HG03060 (cell line): ENCODE data around the gene FOXJ3.

Experiments
- ATAC-seq: cut with Tn5 transposase; IDR thresholded peaks from one replicate; pipeline ENCODE4 v1.9.1; 2021; ENCODE audit warnings: low read depth, moderate number of reproducible peaks; ENCODE audit not compliant: unreplicated experiment

FOXJ3 gene

DNA sequence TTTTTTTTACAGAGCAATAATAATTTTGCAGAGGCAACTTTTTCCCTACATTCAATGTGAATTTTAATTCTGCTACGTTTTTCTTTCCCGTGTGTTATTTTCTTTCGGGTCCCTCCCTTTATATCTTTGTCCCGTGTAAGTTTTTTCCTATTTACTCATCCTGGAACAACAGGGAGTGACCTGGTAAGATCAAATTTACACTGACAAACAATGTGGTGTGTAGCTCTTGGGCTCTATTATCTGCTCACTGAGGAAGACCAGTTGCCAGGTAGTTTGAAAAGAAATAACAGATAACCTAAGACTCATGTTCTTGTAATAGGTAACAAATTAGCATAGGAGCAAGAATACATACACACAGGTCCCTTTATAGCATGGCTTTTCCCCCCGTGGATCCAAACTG is 136.8 kb downstream of the FOXJ3 start:
- ATAC-seq, result no peak

DNA sequence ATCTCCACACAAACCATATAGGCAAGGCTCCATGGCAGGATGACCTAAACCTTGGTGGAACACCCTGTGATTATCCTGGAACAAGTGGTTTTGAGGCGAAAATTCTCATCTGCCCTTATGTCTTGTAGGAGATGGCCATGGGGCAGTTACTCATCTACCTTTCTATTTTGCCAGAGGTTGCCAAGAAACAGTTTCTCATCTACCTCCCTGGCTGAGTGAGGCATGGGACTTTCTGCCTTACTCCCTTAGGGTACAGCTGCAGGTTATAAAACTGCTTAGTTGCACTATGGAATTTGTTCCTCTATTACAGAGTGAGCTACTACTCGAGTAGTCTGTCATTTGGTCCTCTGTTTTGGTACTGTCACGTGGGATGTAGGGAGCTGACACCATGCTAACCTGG is 139.2 kb downstream of the FOXJ3 start:
- ATAC-seq, result no peak

DNA sequence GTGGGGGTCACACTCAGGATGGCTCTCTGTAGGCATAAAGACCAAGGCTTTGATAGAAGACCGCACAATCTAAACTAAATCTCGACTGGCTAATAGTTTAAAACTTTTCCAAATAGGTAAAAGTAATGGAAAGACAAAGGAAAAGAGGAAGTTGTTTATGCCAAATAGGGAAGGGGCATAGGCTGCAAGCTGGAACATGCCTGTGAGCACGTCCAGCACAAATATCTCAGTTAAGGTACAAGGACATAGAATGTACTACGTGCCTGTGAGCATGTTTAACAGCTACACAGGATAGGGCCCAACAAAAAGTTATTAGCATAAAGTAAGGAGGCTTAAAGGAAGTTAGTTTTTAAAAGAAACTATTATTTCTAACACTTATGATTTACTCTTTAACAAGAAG is 142.9 kb downstream of the FOXJ3 start:
- ATAC-seq, result no peak

DNA sequence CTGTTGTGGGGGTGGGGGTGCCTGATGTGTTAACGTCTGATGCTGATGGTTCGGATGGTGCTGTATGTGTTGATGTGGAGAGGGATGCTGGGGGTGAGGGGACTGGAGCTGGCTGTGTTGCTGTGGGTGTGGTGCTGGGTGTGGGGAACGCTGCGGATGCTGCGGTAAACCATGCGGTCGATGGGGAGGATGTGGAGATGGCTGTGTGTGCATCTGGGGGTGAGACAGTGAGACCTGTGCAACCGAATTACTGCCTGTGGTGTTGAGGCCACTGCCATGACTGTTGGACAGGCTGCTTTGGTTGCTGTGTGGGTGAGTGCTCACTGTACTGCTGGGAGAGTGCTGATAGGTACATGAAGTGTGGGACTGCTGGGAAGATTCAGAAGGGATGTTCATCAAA is 143.7 kb downstream of the FOXJ3 start:
- ATAC-seq, result no peak

DNA sequence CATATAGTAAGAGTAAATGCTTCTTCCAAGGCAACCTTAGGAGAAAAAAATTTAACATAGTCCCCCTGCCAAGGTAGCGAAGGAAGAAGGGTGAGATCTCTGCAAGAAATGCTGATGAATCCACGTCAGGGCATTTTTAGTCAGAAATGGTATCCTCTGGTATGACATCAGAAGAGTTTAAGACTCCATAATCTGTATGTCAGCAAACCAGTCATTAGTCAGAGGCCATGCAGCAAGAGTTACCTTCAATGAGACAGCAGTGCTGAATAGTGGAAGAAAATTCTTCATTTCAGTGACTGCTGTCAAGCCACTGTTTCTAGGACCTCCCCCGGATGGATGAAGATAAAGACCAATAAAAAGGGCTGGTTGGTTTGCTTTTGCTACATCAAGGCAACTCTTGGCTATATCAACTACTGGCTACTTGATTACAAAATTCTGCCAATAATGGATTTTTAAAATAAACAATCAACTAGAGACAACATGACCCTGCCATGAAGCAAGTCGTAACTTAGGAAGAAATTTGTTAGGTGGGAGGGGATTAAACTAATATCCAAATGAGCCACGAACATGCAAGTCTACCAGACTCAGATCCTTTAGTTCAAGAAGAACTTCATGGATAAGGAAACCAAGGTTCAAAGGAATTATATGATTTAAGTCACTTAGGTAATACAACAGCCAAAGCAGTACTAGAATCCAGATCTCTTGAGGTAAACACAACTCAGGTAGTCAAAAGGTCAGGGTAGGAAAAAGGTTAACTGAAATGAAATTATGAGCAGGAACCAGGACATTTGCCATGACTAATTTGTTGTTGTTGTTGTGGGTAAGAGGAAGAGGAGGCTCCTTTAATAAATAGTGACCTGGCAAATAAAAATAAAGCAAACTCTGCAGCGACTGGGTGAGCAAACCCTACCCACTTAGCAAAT is 144.8 kb downstream of the FOXJ3 start:
- ATAC-seq, result no peak

DNA sequence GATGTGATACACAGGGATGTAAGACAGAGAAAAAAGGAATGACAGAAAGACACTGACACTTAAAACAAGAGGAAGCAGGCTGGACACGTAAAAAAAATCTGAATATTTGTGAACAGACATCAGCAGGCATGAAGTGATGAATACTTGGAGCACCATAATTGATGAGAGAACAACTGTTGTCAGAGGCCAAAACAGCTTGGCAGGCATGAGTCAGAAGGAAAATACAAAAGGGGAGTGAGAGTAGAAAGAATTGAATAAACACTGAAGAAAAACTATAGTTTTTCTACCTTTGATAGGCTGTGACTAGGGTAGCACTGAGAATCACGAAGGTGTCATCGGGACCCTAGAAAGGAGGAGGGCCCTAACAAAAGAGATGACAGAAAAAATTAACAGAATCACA is 148.9 kb downstream of the FOXJ3 start:
- no peak for ATAC-seq

DNA sequence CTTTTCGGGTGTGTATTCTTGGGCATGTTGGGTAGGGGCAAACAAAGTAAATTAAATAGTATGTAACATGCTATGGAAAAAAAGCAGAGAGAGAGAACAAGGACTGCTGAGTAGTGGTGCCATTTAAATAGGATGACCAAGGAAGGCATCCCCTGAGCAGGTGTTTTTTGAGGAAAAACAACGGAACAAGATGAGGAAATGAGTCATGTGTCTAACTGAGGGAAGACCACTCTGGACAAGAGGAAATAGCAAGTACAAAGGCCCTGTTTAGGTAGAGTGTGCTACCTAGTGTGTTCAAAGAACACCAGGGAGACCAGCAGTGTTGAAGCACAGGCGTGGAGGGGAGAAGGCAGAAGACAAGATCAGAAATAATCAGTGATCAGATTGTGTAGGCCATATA is 150.4 kb downstream of the FOXJ3 start:
- no peak for ATAC-seq

DNA sequence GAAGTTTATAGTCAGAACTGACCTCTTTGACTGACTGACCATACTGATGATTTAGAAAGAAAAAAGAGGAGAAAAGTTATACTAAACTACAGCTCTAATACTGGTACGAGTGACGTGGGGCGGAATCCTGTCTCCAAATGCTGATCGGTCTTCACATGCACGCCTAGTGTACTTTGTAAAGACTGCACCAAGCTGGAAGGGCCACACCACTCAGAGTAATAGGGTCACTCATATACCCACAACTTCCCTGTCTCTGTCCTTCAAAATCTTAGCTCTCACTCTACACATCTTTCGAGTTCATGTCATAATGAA is 151.1 kb downstream of the FOXJ3 start:
- no peak for ATAC-seq

DNA sequence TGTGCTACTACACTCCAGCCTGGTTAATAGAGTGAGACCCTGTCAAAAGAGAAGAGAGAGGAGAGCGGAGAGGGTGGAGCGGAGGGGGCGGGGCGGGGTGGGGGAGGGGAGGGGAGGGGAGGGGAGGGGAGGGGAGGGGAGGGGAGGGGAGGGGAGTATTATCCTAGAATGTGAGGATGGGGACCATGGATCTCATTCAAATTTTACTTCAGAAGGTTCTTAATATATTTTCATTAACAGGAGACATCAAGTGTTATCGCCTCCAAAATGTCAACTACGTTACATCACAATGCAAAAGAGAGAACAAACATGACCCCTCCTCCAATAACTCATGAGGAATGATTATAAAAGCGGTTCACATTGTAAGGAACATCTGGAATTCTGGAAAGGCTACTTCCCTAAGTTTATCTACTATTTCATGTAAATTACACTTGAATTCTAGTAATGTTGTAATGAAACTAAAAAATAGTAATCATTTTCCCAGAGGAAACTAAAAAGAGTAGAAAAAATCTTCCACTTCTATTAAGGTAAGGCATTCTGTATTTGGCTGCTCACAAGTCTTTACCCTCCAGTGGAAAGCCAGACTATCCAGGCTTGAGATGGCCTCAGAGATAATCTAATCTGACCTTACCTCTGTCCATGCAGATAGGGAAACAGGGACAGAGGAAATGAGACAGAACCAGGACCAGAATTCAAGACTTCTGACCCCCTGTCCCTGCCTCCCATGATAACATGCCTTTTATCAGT is 151.7 kb downstream of the FOXJ3 start:
- ATAC-seq, result no peak

DNA sequence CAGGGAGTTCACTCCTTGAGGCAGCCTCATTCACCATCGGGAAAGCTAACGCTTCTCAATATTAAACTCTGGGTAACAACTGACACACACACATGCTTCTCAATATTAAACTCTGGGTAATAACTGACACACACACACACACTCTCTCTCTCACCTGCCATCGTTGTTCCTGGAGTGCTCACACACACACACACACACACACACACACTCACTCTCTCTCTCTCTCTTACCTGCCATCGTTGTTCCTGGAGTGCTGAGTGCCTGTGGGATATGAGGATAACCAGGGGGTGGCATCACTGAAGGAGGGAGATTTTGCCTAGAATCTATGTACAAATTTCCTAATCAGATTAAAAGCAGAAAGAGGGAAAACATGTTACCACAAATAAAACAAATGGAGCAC is 153.3 kb downstream of the FOXJ3 start:
- ATAC-seq, result no peak

DNA sequence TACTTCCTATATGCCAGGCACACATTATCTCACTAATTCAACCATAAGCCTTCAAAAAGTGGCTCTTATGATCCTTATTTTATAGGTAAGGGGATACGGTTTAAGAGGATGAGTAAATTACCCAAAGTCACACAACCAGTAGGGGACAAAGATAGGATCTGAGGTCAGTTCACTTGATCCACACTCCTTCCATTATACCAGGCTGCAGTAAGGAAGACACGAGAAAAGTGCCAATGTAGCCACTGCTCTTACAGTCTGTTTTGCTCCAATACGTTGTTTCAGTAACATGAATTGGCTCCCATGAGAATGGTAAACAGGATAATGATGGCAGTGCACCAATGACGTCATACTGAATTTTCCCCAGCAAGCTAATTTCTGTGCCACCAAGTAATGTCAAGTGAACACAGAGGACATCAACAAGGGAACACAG is 155.1 kb downstream of the FOXJ3 start:
- no peak for ATAC-seq

DNA sequence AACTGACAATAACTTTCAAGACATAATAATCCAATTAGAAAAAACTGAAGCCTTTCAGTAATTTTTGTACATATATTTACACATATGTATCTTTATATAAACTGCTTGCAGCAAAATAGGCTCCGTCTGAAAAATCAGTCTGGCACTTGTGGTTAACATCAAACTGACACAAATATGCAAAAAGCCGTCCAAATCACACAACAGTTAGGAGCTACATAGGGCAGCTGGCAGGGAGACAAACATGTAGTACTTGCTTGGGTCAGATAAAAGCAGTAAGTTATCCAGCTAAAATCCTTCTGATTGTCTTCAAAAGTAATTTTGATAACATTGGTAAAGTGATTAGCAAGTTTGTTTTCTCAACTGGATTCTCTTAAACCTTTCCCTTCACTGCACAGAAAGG is 155.8 kb downstream of the FOXJ3 start:
- ATAC-seq, result no peak

DNA sequence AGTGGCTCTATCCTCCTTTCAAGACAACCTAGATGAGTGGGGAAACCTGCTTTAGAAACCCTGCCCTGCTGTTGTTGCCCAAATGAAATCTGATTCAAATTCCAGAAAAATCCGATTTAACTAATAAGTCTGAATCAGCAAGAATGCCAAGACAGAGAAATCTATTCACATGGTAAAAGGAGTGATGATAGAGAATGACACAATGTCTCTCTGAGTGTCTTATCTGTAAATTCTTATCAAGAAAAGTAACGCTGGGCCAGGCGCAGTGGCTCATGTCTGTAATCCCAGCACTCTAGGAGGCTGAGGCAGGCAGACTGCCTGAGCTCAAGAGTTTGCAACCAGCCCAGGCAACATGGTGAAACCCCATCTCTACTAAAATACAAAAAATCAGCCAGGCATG is 156.8 kb downstream of the FOXJ3 start:
- no peak for ATAC-seq

DNA sequence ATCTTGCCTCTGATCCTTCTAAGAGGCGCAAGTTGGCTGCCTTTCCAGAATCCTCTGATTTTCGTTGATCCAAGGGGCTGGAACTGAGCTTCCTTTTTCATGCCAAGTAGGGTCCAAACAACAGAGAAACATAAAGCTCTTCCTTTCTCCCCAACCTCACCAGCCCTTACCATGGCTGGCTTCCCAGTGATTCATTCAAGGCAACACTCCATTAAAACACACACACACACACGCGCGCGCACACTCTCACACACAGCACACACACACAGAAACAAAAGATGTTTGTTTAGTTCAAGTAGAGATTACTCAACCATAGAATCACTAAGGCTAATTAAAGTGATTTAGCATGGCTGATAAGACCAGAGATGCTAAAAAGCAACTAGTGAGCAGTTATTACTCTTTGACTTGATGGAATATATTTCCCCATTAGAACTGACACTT is 157.5 kb downstream of the FOXJ3 start:
- ATAC-seq, result no peak

DNA sequence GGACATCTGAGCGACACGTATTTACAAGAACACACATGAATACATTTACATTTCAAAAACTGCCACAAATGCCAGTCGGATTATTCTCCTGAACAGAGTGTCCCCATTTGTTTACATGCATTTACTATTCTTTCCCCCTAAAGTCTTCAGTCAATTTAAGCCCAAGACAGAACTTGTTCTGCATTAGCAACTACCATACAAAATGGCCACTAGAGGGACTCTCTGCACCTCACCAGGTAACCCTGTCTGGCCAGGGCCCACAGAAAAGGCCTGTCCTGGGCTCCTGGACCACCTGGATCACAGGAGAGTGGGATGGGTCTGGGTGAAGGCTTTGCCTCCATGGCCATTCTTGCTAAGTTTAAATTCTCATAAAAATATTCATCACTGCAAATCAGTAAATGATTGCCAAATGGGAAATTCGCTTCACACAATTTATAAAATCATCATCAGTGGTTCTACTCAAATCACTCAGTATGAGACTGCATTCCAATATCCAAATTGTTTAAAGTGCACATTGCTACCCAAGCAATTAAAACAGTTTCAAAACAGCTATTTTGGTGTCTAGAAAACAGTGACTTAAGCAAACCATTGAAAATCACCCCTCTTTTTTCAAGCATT is 158.0 kb downstream of the FOXJ3 start:
- no peak for ATAC-seq

DNA sequence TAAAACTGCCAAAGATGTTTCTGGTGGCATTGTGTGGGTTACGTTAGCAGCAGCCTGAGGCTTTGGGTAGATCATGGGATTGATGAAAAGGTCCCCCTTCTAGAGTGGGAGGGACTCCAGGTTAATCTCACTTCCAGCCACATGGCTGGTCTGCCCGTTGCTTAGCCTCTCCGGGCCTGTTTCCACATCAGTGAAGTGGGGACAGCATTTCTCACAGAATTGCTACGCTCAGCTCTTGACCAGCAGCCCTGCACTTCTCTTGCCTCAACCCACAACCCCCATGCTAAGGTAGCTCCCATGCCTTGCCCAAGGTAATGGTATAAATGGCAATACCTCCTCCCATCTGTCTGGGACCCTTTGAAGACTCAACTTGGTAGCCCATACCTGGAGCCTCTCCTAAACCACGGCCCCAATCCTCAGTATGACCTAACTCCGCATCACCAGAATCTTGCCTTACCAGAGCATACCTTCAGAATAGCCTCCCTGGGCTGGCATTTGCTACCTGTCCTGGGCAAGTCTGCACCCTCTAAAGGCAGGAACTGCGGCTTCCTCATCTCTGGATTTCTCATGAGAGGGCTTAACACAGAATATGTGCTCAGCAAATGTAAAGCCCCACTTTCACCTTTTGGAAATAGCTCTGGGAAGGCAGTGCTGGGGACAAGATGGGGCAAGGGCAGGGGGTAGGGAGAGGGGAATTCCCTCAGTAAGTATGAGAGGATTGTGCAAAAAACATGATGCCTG is 159.6 kb downstream of the FOXJ3 start:
- ATAC-seq, result no peak

DNA sequence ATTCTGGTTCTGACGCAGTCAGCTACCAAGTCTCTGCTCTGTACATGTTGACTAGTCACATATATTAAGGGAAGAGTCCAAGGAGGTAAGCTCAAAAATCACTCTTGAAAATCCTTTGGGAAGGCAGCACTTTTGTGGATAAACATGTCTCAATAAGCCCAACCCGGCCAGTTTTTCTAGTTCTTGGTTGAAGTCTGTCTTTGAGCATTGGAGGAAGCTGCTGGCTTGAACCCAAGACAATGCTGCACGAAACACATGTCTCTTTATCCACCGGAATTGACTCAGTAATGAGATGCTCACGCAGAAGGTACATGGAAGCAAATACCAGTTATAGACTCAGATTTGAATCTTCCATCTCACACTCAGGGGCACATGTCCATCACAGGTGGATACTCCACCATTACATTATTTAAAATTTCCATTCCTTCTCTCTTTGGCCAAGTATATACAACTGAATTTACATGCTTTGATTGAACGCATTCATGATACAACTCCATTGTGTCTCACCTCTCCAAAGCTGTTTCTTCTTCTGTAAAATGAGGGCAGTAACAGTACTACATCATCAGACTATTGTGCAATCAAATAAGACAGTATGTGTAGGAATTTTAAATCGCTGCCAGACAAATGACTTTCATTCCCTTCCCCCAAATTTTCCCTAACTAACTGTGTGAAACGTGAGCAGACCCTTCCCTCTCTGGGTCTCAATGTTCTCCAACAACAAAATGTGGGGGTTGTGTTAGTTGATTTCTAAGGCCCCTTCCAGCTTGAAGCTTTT is 160.9 kb downstream of the FOXJ3 start:
- ATAC-seq, result no peak

DNA sequence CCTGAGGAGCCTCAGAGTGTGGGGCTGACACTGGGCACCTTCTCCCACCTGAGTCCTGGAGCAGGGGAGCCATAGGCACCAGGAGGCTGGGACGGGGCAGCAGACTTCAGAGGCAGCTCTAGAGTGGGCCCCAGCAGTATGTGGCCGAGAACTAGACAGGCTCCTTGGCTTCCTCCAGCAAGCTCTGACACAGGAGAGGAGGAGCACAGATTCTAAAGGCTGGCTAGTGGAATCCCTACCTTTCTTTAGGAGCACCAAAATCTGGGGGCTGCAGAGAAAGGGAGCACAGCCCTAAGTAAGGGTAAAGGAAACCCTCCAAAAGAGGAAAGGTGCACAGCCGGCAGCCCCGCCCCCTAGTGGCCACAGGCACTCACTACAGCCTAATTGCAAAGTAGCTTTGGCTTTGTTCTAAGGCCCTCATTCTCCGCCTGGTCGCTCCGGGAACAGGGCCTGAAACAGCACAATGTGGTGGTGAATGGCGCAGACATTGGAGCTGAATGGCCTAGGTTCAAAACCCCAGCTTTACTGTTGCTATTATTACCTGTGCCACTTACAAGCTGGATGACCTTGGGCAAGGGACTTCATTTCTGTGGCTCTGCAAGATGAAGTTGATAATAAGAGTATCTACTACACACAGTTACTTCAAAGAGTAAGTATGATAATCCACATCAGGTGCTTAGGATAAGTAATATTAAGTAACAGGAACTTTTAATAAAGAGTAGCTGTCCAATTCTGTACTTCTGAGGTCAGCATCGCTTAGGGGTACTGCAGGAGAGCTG is 161.7 kb downstream of the FOXJ3 start:
- ATAC-seq, result no peak

DNA sequence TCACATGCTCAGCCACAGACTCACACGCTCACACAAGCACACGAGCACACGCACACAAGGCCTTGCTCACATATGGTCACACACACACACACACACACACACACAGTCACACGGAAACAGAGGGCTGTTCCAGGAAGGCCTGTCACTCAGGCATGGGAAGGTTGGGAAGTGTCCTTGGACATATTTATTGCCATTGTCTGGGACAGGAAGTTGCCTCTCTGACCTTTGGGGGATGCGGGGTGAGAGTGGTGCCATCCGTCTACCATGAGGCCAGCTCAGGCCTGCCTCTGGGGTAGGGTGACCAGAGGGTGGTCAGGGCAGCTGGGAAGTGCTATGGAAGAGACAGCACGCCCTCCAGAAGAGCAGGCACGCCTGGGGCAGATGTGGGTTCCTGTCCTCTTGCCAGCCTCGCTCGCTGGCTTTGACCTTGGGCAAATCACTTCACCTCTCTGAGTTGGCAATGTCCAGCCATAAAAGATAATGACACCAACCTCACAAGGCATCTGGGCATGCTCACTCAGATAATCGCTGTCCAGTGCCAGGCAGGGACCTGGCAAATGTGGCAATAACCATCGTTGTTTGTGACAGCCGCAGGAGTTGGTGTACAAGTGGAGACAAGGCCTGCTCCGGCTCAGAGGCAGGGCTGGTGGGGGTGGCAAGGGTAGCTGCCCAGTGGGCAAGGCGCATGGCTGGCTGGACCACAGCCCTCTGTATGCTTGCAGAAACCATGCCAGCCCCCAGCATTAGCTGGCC is 162.5 kb downstream of the FOXJ3 start:
- ATAC-seq, result no peak
